ENCODE measurements around the gene PGD.

PGD gene

DNA sequence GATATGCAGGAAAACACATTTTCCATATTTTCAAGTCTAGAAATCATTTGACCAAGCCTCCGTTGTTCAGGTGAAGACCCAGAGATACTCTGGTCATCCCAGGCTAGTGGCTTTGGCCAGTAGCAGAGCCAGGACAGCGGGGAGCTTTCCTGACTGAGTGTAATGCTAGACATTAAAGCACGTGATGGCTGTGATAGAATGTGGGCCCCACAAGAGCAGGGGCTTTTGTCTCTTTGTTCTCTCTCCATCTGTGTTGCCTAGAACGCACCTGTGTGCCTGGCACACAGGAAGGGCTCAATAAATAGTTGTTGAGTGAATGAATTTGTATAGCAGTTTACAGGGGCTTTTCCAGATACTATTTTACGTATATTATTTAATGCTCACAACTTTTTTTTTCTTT is 41.9 kb downstream of the PGD start:
- in situ Hi-C loops (cut with HindIII; ENCODE audit: low sequenced_read_pairs), result no loop called here
- DNase-seq (ENCODE audit: low read depth), result no peak
- TF ChIP-seq, protein P1, sequence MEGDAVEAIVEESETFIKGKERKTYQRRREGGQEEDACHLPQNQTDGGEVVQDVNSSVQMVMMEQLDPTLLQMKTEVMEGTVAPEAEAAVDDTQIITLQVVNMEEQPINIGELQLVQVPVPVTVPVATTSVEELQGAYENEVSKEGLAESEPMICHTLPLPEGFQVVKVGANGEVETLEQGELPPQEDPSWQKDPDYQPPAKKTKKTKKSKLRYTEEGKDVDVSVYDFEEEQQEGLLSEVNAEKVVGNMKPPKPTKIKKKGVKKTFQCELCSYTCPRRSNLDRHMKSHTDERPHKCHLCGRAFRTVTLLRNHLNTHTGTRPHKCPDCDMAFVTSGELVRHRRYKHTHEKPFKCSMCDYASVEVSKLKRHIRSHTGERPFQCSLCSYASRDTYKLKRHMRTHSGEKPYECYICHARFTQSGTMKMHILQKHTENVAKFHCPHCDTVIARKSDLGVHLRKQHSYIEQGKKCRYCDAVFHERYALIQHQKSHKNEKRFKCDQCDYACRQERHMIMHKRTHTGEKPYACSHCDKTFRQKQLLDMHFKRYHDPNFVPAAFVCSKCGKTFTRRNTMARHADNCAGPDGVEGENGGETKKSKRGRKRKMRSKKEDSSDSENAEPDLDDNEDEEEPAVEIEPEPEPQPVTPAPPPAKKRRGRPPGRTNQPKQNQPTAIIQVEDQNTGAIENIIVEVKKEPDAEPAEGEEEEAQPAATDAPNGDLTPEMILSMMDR (IDR thresholded peaks at IDR 0.05; ENCODE audit: low read depth, low read length, missing control alignments), result no peak
- H3K4me3 ChIP-seq (ENCODE audit: low read depth, low read length), result no peak overlapping the region

DNA sequence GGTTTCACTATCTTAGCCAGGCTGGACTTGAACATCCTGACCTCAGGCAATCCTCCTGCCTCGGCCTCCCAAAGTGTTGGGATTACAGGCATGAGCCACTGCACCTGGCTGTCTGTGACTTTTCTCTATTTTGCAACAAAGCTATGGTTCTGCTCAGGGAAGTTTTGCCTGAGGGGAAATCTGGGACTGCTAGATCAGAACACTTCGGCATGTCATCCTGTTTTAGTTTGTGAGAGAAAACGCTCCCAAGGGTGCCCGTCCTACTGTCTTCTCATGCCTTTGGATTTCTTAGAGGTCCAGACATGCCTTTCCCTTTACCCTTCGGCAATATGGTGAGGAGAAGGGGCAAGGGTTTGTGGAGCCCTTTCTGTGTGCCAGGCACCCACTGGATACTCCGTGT is 45.4 kb downstream of the PGD start:
- in situ Hi-C loops (cut with HindIII; ENCODE audit: low sequenced_read_pairs), result no loop called here
- DNase-seq (ENCODE audit: low read depth), result no peak
- H3K4me3 ChIP-seq (ENCODE audit: low read depth, low read length), result no peak overlapping the region
- TF ChIP-seq, protein P1 (IDR thresholded peaks at IDR 0.05; ENCODE audit: low read depth, low read length, missing control alignments), result no peak

DNA sequence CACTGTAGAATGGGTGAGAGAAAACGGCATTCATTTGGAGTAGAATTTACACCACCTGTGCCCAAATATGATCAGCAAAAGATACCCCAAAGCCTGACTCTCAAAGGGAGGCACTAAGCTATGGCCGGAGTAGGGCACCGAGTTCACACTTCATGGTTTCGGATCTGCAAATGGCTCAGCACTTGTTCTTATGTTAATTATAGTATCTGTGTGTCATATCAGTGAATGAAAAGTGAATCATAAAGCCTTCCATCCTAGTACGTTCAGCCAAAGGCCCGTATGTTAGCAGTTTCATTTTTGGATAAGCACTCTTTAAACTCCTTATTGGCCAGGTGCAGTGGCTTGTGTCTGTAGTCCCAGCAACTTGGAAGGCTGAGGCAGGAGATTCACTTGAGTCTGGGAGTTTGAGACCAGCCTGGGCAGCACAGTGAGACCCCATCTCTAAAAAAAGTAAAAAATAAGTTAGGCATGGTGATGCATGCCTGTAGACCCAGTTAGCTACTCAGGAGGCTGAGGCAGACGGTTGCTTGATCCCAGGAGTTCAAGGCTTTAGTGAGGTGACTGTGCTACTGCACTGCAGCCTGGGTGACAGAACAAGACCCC is 46.0 kb downstream of the PGD start:
- in situ Hi-C loops (cut with HindIII; ENCODE audit: low sequenced_read_pairs), result no loop called here
- TF ChIP-seq, protein P1 (IDR thresholded peaks at IDR 0.05; ENCODE audit: low read depth, low read length, missing control alignments), result no peak
- no peak for DNase-seq (ENCODE audit: low read depth)
- H3K4me3 ChIP-seq (ENCODE audit: low read depth, low read length), result no peak overlapping the region

DNA sequence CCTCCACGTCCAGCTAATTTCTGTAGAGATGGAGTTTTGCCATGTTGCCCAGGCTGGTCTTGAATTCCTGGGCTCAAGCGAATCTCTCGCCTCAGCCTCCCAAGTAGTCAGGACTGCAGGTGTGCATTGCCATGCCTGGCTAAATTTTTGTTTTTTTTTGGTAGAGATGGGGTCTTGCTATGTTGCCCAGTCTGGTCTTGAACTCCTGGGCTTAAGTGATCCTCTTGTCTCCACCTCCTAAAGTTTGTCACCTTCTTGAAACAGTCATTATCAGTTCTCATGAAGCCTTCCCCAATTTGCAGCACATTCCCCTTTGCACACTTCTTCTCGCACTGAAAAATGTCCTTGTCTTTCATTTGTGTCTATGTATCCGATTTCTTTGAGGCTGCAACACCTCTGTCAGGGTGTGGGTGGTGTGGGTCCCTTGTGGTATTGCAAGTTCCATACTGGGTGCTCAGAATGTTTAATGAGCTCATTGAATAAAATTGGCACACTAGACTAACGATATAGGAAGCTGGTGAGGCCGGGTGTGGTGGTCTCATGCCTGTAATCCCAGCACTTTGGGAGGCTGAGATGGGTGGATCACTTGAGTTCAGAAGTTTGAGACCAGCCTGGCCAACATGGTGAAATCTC is 48.0 kb downstream of the PGD start:
- in situ Hi-C loops (cut with HindIII; ENCODE audit: low sequenced_read_pairs), result no loop called here
- TF ChIP-seq, protein P1 (IDR thresholded peaks at IDR 0.05; ENCODE audit: low read depth, low read length, missing control alignments), result no peak

DNA sequence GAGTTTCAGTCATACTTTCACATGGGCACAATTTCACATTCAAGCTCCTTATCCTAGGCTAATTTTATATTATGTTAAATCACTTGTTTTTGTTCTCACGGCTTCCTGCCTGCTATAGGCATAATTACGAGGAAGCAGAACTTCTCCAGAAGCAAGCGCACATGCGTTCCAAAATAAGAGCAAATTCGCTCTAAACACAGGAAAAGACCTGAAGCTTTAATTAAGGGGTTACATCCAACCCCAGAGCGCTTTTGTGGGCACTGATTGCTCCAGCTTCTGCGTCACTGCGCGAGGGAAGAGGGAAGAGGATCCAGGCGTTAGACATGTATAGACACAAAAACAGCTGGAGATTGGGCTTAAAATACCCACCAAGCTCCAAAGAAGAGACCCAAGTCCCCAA is 50.9 kb downstream of the PGD start, which contains the start of gene CORT:
Gene CORT (plus strand): TSS at position 281 of the 400 bp plus-strand sequence. CDS start 193 bp downstream, outside the sequence.
- TF ChIP-seq, protein P1 (IDR thresholded peaks at IDR 0.05; ENCODE audit: low read depth, low read length, missing control alignments), result no peak
- DNase-seq (ENCODE audit: low read depth), result no peak
- no peak within 1 kb of the TSS for H3K4me3 ChIP-seq (ENCODE audit: low read depth, low read length)
- in situ Hi-C loops (cut with HindIII; ENCODE audit: low sequenced_read_pairs), result no loop called here

More for the DNA sequence above, 48.0 kb downstream of the PGD start:
- no peak for DNase-seq (ENCODE audit: low read depth)
- no peak overlapping the region for H3K4me3 ChIP-seq (ENCODE audit: low read depth, low read length)

DNA sequence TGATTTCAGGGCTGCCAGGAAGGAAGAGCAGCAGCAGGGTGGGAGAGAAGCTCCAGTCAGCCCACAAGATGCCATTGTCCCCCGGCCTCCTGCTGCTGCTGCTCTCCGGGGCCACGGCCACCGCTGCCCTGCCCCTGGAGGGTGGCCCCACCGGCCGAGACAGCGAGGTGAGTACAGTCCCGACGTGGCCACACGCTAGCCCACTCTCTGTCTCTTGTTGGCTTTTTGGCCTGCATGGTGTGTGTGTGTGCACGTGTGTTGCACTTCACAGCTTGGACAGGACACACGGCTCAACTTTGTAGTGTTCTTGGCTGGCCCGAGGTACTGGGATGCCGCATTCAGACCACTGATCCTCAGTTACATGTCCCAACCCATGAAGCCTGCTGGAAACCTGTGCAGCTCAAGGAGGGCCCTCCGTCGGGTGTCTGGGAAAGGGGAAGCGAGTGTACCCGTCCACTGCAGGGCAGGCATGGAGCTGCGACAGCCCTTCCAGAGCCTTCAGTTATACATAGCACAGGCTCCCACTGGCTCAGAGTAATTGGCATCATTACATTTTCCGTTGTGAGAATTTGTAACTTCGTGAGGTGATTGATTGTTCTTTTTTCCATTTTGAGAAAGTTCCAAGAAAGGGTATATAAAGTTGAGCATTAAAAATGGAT is 51.4 kb downstream of the PGD start:
- no peak for DNase-seq (ENCODE audit: low read depth)
- no peak overlapping the region for H3K4me3 ChIP-seq (ENCODE audit: low read depth, low read length)
- TF ChIP-seq, protein P1 (IDR thresholded peaks at IDR 0.05; ENCODE audit: low read depth, low read length, missing control alignments), result no peak
- in situ Hi-C loops (cut with HindIII; ENCODE audit: low sequenced_read_pairs), result no loop called here
